Adipocyte (in vitro differentiated cells): ENCODE results near the gene CADM2.

Source experiments
- DNase-seq: peaks from one replicate; pipeline ENCODE4 v3.0.0-alpha.2; 2015; ENCODE audit warnings: low read depth
- H3K27me3 ChIP-seq: replicated peaks from 2 replicates; pipeline ENCODE4 v1.7.0; 2013; ENCODE audit warnings: mild to moderate bottlenecking, low read length, moderate library complexity; ENCODE audit not compliant: control insufficient read depth, insufficient read depth
- H3K36me3 ChIP-seq: 2 replicates; pipeline ENCODE4 v1.7.0; 2013; ENCODE audit warnings: low read length, mild to moderate bottlenecking, moderate library complexity; ENCODE audit not compliant: control insufficient read depth, insufficient read depth, severe bottlenecking
- H3K4me1 ChIP-seq: 2 replicates; pipeline ENCODE4 v1.7.0; 2013; ENCODE audit warnings: mild to moderate bottlenecking, low read length, moderate library complexity; ENCODE audit not compliant: control insufficient read depth, insufficient read depth
- H3K4me3 ChIP-seq: 2 replicates; pipeline ENCODE4 v1.7.0; 2013; ENCODE audit warnings: mild to moderate bottlenecking, low read length, moderate library complexity
- H3K9ac ChIP-seq: 2 replicates; pipeline ENCODE4 v1.7.0; 2013; ENCODE audit warnings: mild to moderate bottlenecking, low read length, moderate library complexity
- H3K9me3 ChIP-seq: 2 replicates; pipeline ENCODE4 v1.7.0; 2013; ENCODE audit warnings: mild to moderate bottlenecking, low read length, moderate library complexity; ENCODE audit not compliant: control insufficient read depth

Gene CADM2

DNA sequence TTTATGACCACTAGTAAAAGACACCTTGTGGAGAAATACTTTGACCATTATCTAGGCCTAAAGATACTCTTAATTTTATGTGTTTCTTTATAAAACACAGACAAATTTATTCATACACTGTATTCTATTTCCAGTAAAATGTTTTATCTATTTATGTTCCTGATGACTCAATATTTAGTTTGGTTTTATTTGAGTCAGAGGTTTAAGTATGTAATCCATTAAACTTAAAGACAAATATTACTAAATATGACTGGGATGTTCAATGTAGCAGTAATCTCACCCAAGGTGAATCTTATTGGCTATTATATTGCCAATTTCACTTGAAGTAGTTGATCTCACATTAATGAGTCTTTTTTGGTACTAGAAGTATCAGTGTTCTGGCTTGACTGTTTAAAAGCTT is 799.7 kb downstream of the CADM2 start:
- Histone ChIP-seq H3K4me1 (no peaks in the 10 kb centered on the region), H3K9me3 (peaks cover 6% of the 10 kb centered on the region), H3K27me3 (no peaks in the 10 kb centered on the region), H3K4me3 (no peak overlapping the region), H3K9ac (no peak overlapping the region), H3K36me3 (no peaks in the 10 kb centered on the region)
- DNase-seq: no peak

DNA sequence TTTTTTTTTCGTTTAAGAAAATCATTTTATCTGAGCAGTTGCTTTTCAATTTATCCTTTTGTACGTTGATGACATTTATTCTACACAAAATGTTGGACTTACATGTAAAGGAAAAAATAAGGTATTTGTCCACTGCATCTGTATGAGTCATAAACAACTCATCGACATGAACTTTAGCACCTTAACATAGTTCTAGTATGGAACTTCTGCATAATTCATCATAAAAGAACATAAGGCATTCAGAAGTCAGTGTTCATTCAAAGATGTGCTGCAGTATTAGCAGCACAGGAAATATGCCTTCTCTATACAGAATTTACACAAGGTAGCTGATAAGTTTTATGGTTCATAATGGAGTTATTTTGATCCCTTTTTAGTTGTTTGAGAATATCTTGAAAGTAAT is 801.6 kb downstream of the CADM2 start:
- H3K4me3 ChIP-seq: no peak overlapping the region
- no peaks in the 10 kb centered on the region for H3K27me3 ChIP-seq
- H3K4me1 ChIP-seq: no peaks in the 10 kb centered on the region
- peaks cover 6% of the 10 kb centered on the region for H3K9me3 ChIP-seq
- DNase-seq: no peak
- no peak overlapping the region for H3K9ac ChIP-seq
- no peaks in the 10 kb centered on the region for H3K36me3 ChIP-seq

- no peak overlapping the region for H3K4me3 ChIP-seq
- H3K9ac ChIP-seq: no peak overlapping the region
- H3K9me3 ChIP-seq: no peaks in the 10 kb centered on the region
- H3K27me3 ChIP-seq: no peaks in the 10 kb centered on the region
- no peak for DNase-seq
- H3K4me1 ChIP-seq: no peaks in the 10 kb centered on the region
- no peaks in the 10 kb centered on the region for H3K36me3 ChIP-seq
Measured at GRCh38 chr3:85780806-85781205, 822.0 kb downstream of the CADM2 start.

- no peaks in the 10 kb centered on the region for H3K27me3 ChIP-seq
- no peaks in the 10 kb centered on the region for H3K36me3 ChIP-seq
- no peak overlapping the region for H3K4me3 ChIP-seq
- DNase-seq: no peak
- H3K9me3 ChIP-seq: no peaks in the 10 kb centered on the region
- H3K4me1 ChIP-seq: no peaks in the 10 kb centered on the region
- H3K9ac ChIP-seq: no peak overlapping the region
Measured at GRCh38 chr3:85781806-85782205, 823.0 kb downstream of the CADM2 start.

GRCh38 chr3:85783291-85783690 is 824.5 kb downstream of the CADM2 start:
- DNase-seq: no peak
- Histone ChIP-seq H3K9me3 (no peaks in the 10 kb centered on the region), H3K9ac (no peak overlapping the region), H3K27me3 (no peaks in the 10 kb centered on the region), H3K4me1 (no peaks in the 10 kb centered on the region), H3K36me3 (no peaks in the 10 kb centered on the region), H3K4me3 (no peak overlapping the region)

DNA sequence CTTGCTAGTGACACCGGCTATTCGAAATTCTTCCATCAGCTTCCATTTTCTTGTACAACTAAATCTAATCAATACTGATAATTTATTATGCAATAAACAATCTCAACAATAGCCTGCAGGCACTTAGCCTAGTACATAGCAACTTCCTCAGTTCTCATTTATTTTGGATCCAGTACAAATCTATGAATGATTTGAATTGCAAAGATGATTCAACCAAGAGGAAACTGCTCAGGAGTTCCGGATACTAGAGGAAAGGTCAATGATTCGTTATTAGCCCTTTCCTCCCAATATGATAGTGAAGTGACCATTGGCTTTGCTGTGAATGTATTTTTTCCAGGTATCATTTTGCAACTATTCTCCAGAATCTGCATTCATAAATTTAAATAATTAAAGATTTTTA is 827.0 kb downstream of the CADM2 start:
- Histone ChIP-seq H3K4me1 (no peaks in the 10 kb centered on the region), H3K36me3 (no peaks in the 10 kb centered on the region), H3K4me3 (no peak overlapping the region), H3K27me3 (no peaks in the 10 kb centered on the region), H3K9ac (no peak overlapping the region), H3K9me3 (no peaks in the 10 kb centered on the region)
- DNase-seq: no peak

GRCh38 chr3:85790445-85791030 is 831.7 kb downstream of the CADM2 start:
- H3K36me3 ChIP-seq: no peaks in the 10 kb centered on the region
- no peaks in the 10 kb centered on the region for H3K9me3 ChIP-seq
- H3K27me3 ChIP-seq: no peaks in the 10 kb centered on the region
- H3K9ac ChIP-seq: no peak overlapping the region
- no peaks in the 10 kb centered on the region for H3K4me1 ChIP-seq
- no peak overlapping the region for H3K4me3 ChIP-seq
- DNase-seq: no peak

- H3K9ac ChIP-seq: no peak overlapping the region
- no peaks in the 10 kb centered on the region for H3K9me3 ChIP-seq
- H3K4me1 ChIP-seq: no peaks in the 10 kb centered on the region
- no peaks in the 10 kb centered on the region for H3K27me3 ChIP-seq
- H3K4me3 ChIP-seq: no peak overlapping the region
- DNase-seq: no peak
- no peaks in the 10 kb centered on the region for H3K36me3 ChIP-seq
Measured at GRCh38 chr3:85796140-85796539, 837.4 kb downstream of the CADM2 start.

GRCh38 chr3:85800676-85801075 is 841.9 kb downstream of the CADM2 start:
- H3K4me1 ChIP-seq: no peaks in the 10 kb centered on the region
- H3K9ac ChIP-seq: no peak overlapping the region
- no peaks in the 10 kb centered on the region for H3K27me3 ChIP-seq
- no peak overlapping the region for H3K4me3 ChIP-seq
- DNase-seq: no peak
- H3K9me3 ChIP-seq: no peaks in the 10 kb centered on the region
- H3K36me3 ChIP-seq: no peaks in the 10 kb centered on the region

GRCh38 chr3:85801955-85802354 is 843.2 kb downstream of the CADM2 start:
- no peak overlapping the region for H3K4me3 ChIP-seq
- H3K9me3 ChIP-seq: no peaks in the 10 kb centered on the region
- DNase-seq: no peak
- no peaks in the 10 kb centered on the region for H3K4me1 ChIP-seq
- H3K27me3 ChIP-seq: no peaks in the 10 kb centered on the region
- no peak overlapping the region for H3K9ac ChIP-seq
- no peaks in the 10 kb centered on the region for H3K36me3 ChIP-seq

GRCh38 chr3:85808755-85809154 is 850.0 kb downstream of the CADM2 start:
- Histone ChIP-seq H3K4me1 (no peaks in the 10 kb centered on the region), H3K36me3 (no peaks in the 10 kb centered on the region), H3K27me3 (no peaks in the 10 kb centered on the region), H3K9me3 (no peaks in the 10 kb centered on the region), H3K9ac (no peak overlapping the region), H3K4me3 (no peak overlapping the region)
- DNase-seq: no peak

DNA sequence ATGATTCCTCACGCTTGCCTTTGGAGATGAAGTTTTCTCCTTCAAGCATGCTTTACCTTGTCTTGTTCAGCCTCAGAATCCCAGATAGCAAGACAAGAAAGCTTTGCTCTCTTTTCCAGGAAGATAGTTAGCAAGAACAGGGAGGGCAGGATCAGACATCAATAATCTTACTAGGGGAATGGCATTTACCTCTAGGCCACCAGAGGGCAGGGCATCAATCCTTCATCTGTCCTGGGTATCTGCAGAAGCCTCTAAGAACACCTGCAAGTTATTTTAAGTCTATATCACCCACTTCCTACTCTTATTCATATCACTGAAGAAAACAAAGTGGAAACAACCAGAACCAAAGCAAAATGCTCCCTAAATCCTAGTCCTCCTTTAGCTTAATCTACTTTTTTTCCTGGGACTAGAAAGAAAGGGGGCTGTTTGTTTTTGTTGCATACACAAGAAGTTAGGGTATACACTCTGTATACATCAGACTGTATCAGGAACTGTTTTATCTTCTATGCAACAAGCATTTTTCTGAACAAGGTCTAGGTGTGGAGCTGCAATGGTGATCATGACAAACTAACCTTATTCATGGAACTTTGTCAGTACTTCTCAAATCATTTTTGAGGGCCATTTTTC is 862.5 kb downstream of the CADM2 start:
- H3K4me1 ChIP-seq: no peaks in the 10 kb centered on the region
- H3K27me3 ChIP-seq: no peaks in the 10 kb centered on the region
- no peaks in the 10 kb centered on the region for H3K9me3 ChIP-seq
- no peak overlapping the region for H3K9ac ChIP-seq
- H3K4me3 ChIP-seq: no peak overlapping the region
- H3K36me3 ChIP-seq: no peaks in the 10 kb centered on the region
- DNase-seq: peak; percentile 0
